ENCODE data around the gene SRMS.
A peak's percentile ranks its signal among the peaks of the same experiment; 100 is the strongest.

The SRMS gene

GRCh38 chr20:63495741-63496595 lies 51.6 kb downstream of the SRMS start:
- TF ChIP-seq CTCF (IDR thresholded peaks at IDR 0.05; ENCODE audit: insufficient read depth, low read depth, low read length, missing control alignments), result peak; percentile 82
- DNase-seq (ENCODE audit: low read depth), result peak; percentile 62
- no peak overlapping the region for H3K4me3 ChIP-seq (ENCODE audit: low read depth, low read length)

GRCh38 chr20:63495167-63495720 lies 52.3 kb downstream of the SRMS start:
- H3K4me3 ChIP-seq (ENCODE audit: low read depth, low read length), result no peak overlapping the region
- no peak for TF ChIP-seq CTCF (IDR thresholded peaks at IDR 0.05; ENCODE audit: insufficient read depth, low read depth, low read length, missing control alignments)
- DNase-seq (ENCODE audit: low read depth), result no peak

GRCh38 chr20:63494420-63495166 lies 53.0 kb downstream of the SRMS start:
- no peak for TF ChIP-seq CTCF (IDR thresholded peaks at IDR 0.05; ENCODE audit: insufficient read depth, low read depth, low read length, missing control alignments)
- no peak overlapping the region for H3K4me3 ChIP-seq (ENCODE audit: low read depth, low read length)
- DNase-seq (ENCODE audit: low read depth), result no peak

- no peak for TF ChIP-seq CTCF (IDR thresholded peaks at IDR 0.05; ENCODE audit: insufficient read depth, low read depth, low read length, missing control alignments)
- DNase-seq (ENCODE audit: low read depth), result no peak
- no peak overlapping the region for H3K4me3 ChIP-seq (ENCODE audit: low read depth, low read length)
Observed at GRCh38 chr20:63494084-63494419, 53.5 kb downstream of the SRMS start.

GRCh38 chr20:63493563-63494020 lies 54.0 kb downstream of the SRMS start:
- H3K4me3 ChIP-seq (ENCODE audit: low read depth, low read length), result no peak overlapping the region
- DNase-seq (ENCODE audit: low read depth), result no peak
- no peak for TF ChIP-seq CTCF (IDR thresholded peaks at IDR 0.05; ENCODE audit: insufficient read depth, low read depth, low read length, missing control alignments)

- no peak overlapping the region for H3K4me3 ChIP-seq (ENCODE audit: low read depth, low read length)
- no peak for TF ChIP-seq CTCF (IDR thresholded peaks at IDR 0.05; ENCODE audit: insufficient read depth, low read depth, low read length, missing control alignments)
- no peak for DNase-seq (ENCODE audit: low read depth)
Observed at GRCh38 chr20:63492982-63493381, 54.6 kb downstream of the SRMS start.

Measured in GM12865 (cell line).